Measurements from ENCODE around the gene VPS33B.

DNA sequence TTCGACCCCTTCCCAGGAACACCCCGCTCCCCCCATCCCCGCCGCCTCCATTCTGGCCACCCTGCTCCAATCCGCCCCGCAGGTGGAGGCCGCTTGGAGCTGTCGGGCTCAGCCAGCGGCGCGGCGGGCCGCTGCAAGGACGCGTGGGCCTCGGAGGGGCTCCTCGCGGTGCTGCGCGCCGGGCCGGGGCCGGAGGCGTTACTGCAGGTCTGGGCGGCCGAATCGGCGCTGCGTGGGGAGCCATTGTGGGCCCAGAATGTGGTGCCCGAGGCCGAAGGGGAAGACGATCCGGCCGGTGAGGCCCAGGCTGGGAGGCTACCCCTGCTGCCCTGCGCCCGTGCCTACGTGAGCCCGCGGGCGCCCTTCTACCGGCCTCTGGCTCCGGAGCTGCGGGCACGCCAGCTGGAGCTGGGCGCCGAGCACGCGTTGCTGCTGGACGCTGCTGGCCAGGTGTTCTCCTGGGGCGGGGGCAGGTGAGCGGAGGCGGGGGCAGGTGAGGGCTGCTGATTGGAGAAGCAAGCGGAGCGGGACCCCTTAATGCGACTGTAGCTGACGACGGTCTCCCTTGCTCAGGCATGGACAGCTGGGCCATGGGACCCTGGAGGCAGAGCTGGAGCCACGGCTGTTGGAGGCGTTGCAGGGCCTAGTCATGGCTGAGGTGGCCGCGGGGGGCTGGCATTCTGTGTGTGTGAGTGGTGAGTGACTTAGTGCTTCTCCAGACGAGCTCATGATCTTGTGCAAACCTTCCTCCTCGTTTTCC, 65.2 kb downstream of the VPS33B start:
- TF ChIP-seq, protein P1, sequence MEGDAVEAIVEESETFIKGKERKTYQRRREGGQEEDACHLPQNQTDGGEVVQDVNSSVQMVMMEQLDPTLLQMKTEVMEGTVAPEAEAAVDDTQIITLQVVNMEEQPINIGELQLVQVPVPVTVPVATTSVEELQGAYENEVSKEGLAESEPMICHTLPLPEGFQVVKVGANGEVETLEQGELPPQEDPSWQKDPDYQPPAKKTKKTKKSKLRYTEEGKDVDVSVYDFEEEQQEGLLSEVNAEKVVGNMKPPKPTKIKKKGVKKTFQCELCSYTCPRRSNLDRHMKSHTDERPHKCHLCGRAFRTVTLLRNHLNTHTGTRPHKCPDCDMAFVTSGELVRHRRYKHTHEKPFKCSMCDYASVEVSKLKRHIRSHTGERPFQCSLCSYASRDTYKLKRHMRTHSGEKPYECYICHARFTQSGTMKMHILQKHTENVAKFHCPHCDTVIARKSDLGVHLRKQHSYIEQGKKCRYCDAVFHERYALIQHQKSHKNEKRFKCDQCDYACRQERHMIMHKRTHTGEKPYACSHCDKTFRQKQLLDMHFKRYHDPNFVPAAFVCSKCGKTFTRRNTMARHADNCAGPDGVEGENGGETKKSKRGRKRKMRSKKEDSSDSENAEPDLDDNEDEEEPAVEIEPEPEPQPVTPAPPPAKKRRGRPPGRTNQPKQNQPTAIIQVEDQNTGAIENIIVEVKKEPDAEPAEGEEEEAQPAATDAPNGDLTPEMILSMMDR (IDR thresholded peaks at IDR 0.05; ENCODE audit: low read depth, low read length): no peak
- TF ChIP-seq EZH2phosphoT487 (IDR thresholded peaks at IDR 0.05; ENCODE audit: low read depth): no peak
